HG02571 (cell line): ENCODE measurements around the gene LRRC7.

Source experiments
- ATAC-seq: cut with Tn5 transposase; IDR thresholded peaks from one replicate; pipeline ENCODE4 v1.9.1; 2021; ENCODE audit warnings: mild to moderate bottlenecking, moderate library complexity; ENCODE audit not compliant: unreplicated experiment

Gene LRRC7

GRCh38 chr1:70153739-70154138 is 586.0 kb downstream of the LRRC7 start:
- ATAC-seq = no peak

- no peak for ATAC-seq
Measured at GRCh38 chr1:70156529-70157120, 588.9 kb downstream of the LRRC7 start.

- ATAC-seq = no peak
Measured at GRCh38 chr1:70164350-70164749, 596.6 kb downstream of the LRRC7 start.

- no peak for ATAC-seq
Measured at GRCh38 chr1:70168283-70168682, 600.6 kb downstream of the LRRC7 start.

GRCh38 chr1:70169018-70169839 is 601.5 kb downstream of the LRRC7 start:
- ATAC-seq = no peak

- ATAC-seq = no peak
Measured at GRCh38 chr1:70171512-70171911, 603.8 kb downstream of the LRRC7 start.
